NT2/D1 (cell line): ENCODE data around the gene CKS2.

Experiments used
- SUZ12 ChIP-seq: IDR thresholded peaks from 2 replicates; pipeline ENCODE4 v1.6.1; 2011; ENCODE audit not compliant: insufficient read length, insufficient read depth; ENCODE audit errors: extremely low read depth
- YY1 ChIP-seq: IDR thresholded peaks from 2 replicates; pipeline ENCODE4 v1.6.1; 2011; ENCODE audit not compliant: insufficient read length, insufficient read depth
- ZNF274 ChIP-seq: IDR thresholded peaks from 2 replicates; pipeline ENCODE4 v1.6.1; 2011; ENCODE audit warnings: mild to moderate bottlenecking, low read depth, low read length

DNA sequence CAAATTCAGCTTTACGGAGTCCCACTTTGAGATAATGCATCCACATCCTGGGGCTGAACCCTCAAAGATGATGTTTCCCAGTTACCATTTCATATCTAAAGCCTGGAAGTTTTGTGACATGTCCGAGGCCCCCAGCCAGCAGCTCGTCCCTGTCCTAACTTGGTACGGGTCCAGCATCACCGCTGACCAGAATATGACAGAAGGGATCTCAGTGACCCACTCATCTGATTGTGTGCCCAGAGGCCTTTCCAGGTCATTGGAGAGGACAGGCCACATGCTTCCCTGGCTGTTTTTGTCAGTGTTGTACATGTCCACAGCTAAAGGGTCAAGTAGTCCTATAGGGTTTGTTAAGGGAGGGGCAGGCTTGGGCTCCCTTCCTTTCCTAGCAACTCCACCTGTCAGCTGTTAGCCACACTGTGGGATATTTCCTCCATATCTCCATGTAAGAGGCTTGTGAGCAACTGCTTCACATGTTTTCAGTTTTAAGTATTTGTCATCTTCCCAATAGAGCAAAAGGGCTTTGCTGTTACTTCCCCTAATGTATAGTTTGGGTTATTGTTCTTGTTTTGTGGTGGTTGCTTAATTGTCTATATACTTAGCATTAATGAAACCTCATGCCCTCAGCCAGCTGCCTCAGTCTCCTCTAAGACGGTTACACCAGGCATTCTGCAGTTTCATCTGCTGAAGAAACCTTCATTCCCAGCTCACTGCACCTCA lies 40.7 kb downstream of the CKS2 start:
- TF ChIP-seq YY1 (no peak), SUZ12 (no peak), ZNF274 (no peak)
